ENCODE data around the gene FGFBP3.

Gene FGFBP3

DNA sequence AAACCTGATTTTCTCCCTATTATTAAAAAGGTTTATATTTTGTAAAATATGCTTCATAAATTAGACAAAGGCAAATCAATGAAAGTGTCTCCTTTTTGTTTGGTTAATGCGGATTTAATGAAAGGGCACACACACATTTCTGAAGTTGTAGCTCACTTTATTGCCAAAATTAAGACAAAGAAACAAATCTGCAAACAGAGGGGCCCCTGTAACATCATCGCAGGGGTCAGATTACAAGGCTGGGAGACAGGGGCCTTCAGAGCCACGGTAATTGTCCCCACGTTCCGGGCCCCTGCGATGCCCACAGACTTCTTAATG lies 22.4 kb downstream of the FGFBP3 start:
- FAIRE-seq, result no peak
- no peak for DNase-seq (ENCODE audit: insufficient read length, low spot score)
- TF ChIP-seq POLR2AphosphoS5 (IDR thresholded peaks at IDR 0.05; ENCODE audit: low read depth, low read length), result no peak

DNA sequence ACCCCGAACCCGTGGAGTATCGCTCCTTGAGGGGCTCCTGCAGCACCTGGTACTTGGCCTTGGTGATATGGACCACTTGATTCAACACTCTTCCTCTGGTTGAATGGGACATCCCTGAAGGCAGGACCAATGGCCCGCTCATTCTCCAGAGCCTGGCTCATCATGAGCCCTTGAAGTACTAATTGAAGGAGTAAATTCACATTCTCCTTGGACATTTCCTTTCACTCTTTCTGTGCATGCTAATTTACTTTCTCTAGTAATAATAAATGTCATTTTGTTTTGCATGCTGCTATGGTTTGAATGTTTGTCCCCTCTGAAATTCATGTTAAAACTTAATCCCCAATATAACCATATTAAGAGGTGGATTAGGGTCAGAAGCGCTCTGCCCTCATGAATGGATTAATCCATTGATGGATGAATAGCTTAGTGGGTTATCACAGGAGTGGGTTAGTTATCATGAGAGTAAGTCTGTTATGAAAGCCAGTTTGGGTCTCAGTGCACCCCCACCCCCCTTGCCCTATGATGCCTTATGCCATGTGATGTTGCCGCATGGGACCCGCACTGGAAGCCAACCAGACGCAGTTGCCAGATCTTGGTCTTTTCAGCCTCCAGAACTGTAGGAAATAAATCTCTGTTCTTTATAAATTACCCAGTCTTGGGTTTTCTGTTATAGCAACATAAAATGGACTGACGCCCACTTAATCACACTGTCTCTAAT lies 23.8 kb downstream of the FGFBP3 start:
- no peak for TF ChIP-seq TAF1 (IDR thresholded peaks at IDR 0.05; ENCODE audit: low read depth, low read length)
- TF ChIP-seq POU2F2 (IDR thresholded peaks at IDR 0.05; ENCODE audit: low read depth, low read length), result no peak
- no peak for TF ChIP-seq PAX5 (IDR thresholded peaks at IDR 0.05; ENCODE audit: insufficient read depth, low read length, severe bottlenecking)
- no peak for TF ChIP-seq POLR2AphosphoS5 (IDR thresholded peaks at IDR 0.05; ENCODE audit: low read depth, low read length)
- no peak for TF ChIP-seq POLR2A (IDR thresholded peaks at IDR 0.05; ENCODE audit: low read depth, low read length)
- no peak for TF ChIP-seq SPI1 (IDR thresholded peaks at IDR 0.05; ENCODE audit: low read depth, low read length)
- DNase-seq (ENCODE audit: insufficient read length, low spot score) (no peak), FAIRE-seq (no peak)

GRCh38 chr10:91884536-91884935 lies 24.8 kb downstream of the FGFBP3 start:
- TF ChIP-seq POU2F2 (IDR thresholded peaks at IDR 0.05; ENCODE audit: low read depth, low read length) (no peak), TAF1 (IDR thresholded peaks at IDR 0.05; ENCODE audit: low read depth, low read length) (no peak), POLR2A (IDR thresholded peaks at IDR 0.05; ENCODE audit: low read depth, low read length) (no peak), POLR2AphosphoS5 (IDR thresholded peaks at IDR 0.05; ENCODE audit: low read depth, low read length) (no peak), SPI1 (IDR thresholded peaks at IDR 0.05; ENCODE audit: low read depth, low read length) (no peak), PAX5 (IDR thresholded peaks at IDR 0.05; ENCODE audit: insufficient read depth, low read length, severe bottlenecking) (no peak)
- FAIRE-seq (no peak), DNase-seq (ENCODE audit: insufficient read length, low spot score) (no peak)

DNA sequence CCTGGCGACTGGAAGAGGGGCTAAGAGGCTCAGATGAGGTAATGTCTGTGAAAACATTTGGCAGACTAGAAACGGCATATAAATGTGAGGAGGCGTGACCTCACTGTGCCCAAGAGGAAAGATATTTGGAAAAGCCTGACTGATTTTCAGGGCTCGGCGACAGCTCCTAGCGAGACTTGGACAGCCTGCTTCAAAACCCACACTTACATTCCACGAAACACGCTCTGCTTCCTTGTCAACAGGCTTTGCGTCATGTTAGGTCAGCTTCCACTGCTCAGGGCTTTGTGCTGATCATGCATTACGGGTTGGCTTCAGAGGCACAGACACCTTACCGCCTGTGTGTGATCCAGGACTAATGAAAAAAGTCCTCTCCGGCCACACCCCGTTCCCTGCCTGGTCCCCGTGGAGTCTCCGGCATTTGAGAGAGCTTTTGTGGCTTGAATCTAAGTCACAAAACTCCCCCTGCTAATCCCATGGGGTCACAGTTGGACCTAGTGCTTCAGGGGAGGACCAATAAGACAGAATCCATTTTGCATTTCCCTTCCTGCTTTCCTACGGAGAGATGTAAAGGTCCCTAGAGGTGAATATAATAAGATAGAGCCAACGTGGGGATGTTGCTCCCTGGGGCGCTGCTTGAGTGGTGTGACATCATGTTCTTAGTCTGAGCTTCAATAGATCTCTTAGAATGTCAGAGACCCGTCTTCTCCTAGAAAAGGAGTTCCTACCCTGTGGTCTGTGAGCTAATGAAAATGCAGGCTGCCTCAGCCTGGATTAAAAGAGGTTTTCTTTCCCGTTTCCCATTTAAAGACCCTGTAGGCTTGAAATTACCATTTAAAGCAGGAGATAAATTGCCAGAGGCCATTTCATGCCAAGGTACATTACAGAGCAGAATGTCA lies 25.5 kb downstream of the FGFBP3 start:
- no peak for FAIRE-seq
- DNase-seq (ENCODE audit: insufficient read length, low spot score), result no peak
- TF ChIP-seq TAF1 (IDR thresholded peaks at IDR 0.05; ENCODE audit: low read depth, low read length), result no peak
- no peak for TF ChIP-seq POU2F2 (IDR thresholded peaks at IDR 0.05; ENCODE audit: low read depth, low read length)
- no peak for TF ChIP-seq SPI1 (IDR thresholded peaks at IDR 0.05; ENCODE audit: low read depth, low read length)
- no peak for TF ChIP-seq PAX5 (IDR thresholded peaks at IDR 0.05; ENCODE audit: insufficient read depth, low read length, severe bottlenecking)
- TF ChIP-seq POLR2A (IDR thresholded peaks at IDR 0.05; ENCODE audit: low read depth, low read length), result no peak
- no peak for TF ChIP-seq POLR2AphosphoS5 (IDR thresholded peaks at IDR 0.05; ENCODE audit: low read depth, low read length)

DNA sequence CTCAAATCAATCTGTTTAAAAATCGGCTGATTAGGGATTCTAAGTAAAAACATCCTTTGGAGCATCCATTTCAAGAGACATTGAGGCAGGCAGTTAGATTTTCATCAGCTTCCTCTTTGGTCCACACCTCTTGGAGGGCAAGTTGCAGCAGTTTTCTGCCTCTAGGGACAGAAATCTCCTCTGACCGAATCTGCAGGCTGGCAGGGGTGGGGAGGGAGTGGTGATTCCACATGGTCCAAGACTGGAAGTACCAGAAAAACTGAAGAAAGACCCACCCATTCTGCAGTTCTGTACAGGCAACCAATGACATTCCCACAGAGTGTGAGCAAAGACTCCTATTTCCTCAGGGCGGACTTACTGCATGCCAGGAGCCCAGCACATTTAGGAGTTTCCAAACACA lies 29.0 kb downstream of the FGFBP3 start:
- no peak for DNase-seq (ENCODE audit: insufficient read length, low spot score)
- no peak for FAIRE-seq
- TF ChIP-seq POLR2A (IDR thresholded peaks at IDR 0.05; ENCODE audit: low read depth, low read length) (no peak), POU2F2 (IDR thresholded peaks at IDR 0.05; ENCODE audit: low read depth, low read length) (no peak), SPI1 (IDR thresholded peaks at IDR 0.05; ENCODE audit: low read depth, low read length) (no peak), POLR2AphosphoS5 (IDR thresholded peaks at IDR 0.05; ENCODE audit: low read depth, low read length) (no peak), TAF1 (IDR thresholded peaks at IDR 0.05; ENCODE audit: low read depth, low read length) (no peak), PAX5 (IDR thresholded peaks at IDR 0.05; ENCODE audit: insufficient read depth, low read length, severe bottlenecking) (no peak)

DNA sequence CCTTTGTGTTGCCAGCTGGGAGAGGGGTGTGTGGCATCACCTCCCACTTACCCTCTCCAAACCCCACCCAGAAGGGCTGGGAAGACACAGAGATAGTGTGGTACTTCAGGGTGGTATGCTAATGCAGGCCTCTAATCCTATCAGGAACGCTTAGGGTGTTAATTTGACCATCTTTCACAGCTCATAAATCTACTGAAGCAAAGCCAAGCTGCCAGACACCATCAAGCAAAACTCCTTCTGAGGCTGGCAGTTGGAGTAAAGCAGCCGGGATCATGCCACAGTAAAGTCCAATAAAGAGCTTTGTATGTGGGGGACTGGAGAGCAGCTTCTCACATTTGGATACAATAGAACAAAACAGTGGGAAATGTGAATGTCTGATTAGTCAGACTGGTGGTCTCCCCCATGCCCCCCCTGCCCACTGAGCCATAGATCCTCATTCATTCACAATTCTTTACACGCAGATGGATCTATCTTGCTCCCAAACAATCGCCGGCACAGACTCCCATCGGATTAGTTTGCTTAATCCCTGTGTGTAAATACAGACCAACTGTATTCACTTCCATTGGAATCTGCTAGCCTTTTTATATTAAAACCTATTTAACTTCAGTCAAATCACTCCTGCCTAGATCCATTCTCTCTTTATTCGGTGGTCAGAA lies 29.6 kb downstream of the FGFBP3 start:
- TF ChIP-seq TAF1 (IDR thresholded peaks at IDR 0.05; ENCODE audit: low read depth, low read length) (no peak), POU2F2 (IDR thresholded peaks at IDR 0.05; ENCODE audit: low read depth, low read length) (no peak), POLR2AphosphoS5 (IDR thresholded peaks at IDR 0.05; ENCODE audit: low read depth, low read length) (no peak), SPI1 (IDR thresholded peaks at IDR 0.05; ENCODE audit: low read depth, low read length) (no peak), POLR2A (IDR thresholded peaks at IDR 0.05; ENCODE audit: low read depth, low read length) (no peak), PAX5 (IDR thresholded peaks at IDR 0.05; ENCODE audit: insufficient read depth, low read length, severe bottlenecking) (no peak)
- FAIRE-seq (no peak), DNase-seq (ENCODE audit: insufficient read length, low spot score) (no peak)

GRCh38 chr10:91875779-91876178 lies 33.5 kb downstream of the FGFBP3 start:
- DNase-seq (ENCODE audit: insufficient read length, low spot score) (no peak), FAIRE-seq (no peak)
- TF ChIP-seq PAX5 (IDR thresholded peaks at IDR 0.05; ENCODE audit: insufficient read depth, low read length, severe bottlenecking) (no peak), POLR2A (IDR thresholded peaks at IDR 0.05; ENCODE audit: low read depth, low read length) (no peak), SPI1 (IDR thresholded peaks at IDR 0.05; ENCODE audit: low read depth, low read length) (no peak), POU2F2 (IDR thresholded peaks at IDR 0.05; ENCODE audit: low read depth, low read length) (no peak), TAF1 (IDR thresholded peaks at IDR 0.05; ENCODE audit: low read depth, low read length) (no peak), POLR2AphosphoS5 (IDR thresholded peaks at IDR 0.05; ENCODE audit: low read depth, low read length) (no peak)

DNA sequence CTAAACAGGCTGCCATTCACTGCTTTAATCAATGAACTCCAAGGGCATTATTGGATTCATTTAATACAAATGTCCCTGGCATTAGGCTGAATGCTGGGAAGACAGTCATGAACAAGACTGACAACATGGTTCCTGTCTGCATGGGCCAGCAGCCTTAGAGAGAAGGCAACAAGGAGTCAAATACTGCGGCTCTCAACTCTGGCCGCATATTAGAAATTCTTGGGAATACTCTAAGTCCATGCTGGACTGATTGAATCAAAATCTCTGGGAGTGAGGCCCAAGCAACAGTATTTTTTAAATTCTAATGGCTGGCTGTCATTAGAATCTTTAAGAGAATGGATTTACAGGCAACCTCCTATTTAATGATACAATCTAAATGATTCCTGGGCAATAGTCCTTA lies 34.1 kb downstream of the FGFBP3 start:
- no peak for DNase-seq (ENCODE audit: insufficient read length, low spot score)
- TF ChIP-seq POU2F2 (IDR thresholded peaks at IDR 0.05; ENCODE audit: low read depth, low read length) (no peak), SPI1 (IDR thresholded peaks at IDR 0.05; ENCODE audit: low read depth, low read length) (no peak), PAX5 (IDR thresholded peaks at IDR 0.05; ENCODE audit: insufficient read depth, low read length, severe bottlenecking) (no peak), POLR2AphosphoS5 (IDR thresholded peaks at IDR 0.05; ENCODE audit: low read depth, low read length) (no peak), TAF1 (IDR thresholded peaks at IDR 0.05; ENCODE audit: low read depth, low read length) (no peak), POLR2A (IDR thresholded peaks at IDR 0.05; ENCODE audit: low read depth, low read length) (no peak)
- no peak for FAIRE-seq

DNA sequence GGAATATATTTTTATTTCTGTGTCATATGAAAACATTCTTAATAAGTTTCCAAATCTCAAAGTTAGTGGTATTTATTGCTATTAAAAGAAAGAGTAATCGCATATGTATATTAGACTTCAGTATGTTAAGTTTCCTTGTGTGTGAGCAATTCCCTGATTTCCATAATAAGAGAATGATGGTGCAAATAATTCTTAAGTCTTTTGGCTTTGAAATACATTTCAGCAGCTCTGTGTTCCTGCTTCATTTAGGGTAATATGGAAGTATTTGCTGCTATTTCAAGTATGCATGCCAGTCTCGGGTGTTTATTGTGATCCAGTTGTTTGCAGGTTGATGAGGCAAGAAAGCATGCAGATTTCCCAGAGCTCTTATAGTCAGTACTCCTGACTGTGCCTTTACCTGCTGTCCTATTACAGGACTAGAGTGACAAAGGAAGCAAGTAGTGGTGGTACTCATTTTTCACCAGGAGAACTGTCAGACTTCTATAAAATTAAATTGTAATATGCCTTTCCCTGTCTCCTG lies 43.7 kb downstream of the FGFBP3 start:
- TF ChIP-seq POU2F2 (IDR thresholded peaks at IDR 0.05; ENCODE audit: low read depth, low read length) (no peak), SPI1 (IDR thresholded peaks at IDR 0.05; ENCODE audit: low read depth, low read length) (no peak), POLR2AphosphoS5 (IDR thresholded peaks at IDR 0.05; ENCODE audit: low read depth, low read length) (no peak), POLR2A (IDR thresholded peaks at IDR 0.05; ENCODE audit: low read depth, low read length) (no peak), PAX5 (IDR thresholded peaks at IDR 0.05; ENCODE audit: insufficient read depth, low read length, severe bottlenecking) (no peak), TAF1 (IDR thresholded peaks at IDR 0.05; ENCODE audit: low read depth, low read length) (no peak)
- DNase-seq (ENCODE audit: insufficient read length, low spot score) (no peak), FAIRE-seq (no peak)

All from GM12891 (cell line).